ENCODE results near the gene CRELD2.

Gene CRELD2

DNA sequence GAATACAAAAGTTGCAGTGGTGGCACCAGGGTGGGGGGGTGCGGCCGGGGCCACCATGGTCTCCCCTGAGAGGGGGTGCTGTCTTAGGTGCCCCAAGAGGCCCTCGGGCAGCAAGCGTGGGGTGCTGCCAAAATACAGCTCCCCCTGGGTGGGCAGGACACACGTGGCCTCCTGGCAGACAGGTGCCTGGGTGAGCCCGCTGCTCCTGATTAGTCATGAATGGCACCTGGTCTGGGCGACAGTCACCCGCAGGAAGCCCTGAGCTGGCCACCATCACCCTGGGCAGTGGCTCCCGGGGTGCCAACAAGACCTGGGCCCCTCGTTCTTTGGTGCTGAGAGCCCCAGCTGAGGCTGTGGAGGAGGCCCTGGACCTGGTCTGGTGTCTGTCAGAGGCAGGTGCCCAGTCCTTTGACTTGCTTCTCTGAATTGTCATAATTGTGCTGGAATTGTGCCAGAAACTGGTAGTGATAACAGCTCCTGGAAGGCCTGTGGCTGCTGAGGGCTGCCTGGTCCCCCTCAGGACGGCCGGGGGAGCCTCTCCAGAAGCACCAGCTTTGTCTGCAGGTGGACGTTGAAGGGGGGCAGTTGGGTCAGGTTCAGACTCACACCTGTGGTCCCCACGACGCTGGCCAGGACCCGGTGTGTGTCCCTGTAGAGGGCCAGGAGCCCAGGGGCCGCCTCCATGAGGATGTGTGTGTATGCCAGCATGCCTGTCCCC, 15.0 kb upstream of the CRELD2 start:
- DNase-seq (ENCODE audit: extremely low read depth, insufficient read length) = no peak

DNA sequence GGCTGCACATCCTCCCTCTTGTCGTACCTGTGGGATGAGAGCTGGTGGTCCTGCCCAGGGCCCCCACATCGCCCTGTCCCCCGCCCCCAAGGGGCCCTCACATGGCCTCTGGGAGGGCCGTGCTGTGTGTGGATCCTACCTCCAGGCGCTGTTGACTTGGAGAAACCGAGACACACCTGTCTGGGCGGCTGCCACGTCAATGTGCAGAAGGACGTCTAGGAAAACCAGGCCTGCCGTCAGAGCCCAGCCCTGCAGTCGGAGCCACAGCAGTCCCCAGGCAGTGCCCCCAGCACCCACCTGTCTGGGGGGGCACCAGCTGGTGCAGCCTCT, 14.4 kb upstream of the CRELD2 start:
- no peak for DNase-seq (ENCODE audit: extremely low read depth, insufficient read length)
- TF ChIP-seq, protein P1, sequence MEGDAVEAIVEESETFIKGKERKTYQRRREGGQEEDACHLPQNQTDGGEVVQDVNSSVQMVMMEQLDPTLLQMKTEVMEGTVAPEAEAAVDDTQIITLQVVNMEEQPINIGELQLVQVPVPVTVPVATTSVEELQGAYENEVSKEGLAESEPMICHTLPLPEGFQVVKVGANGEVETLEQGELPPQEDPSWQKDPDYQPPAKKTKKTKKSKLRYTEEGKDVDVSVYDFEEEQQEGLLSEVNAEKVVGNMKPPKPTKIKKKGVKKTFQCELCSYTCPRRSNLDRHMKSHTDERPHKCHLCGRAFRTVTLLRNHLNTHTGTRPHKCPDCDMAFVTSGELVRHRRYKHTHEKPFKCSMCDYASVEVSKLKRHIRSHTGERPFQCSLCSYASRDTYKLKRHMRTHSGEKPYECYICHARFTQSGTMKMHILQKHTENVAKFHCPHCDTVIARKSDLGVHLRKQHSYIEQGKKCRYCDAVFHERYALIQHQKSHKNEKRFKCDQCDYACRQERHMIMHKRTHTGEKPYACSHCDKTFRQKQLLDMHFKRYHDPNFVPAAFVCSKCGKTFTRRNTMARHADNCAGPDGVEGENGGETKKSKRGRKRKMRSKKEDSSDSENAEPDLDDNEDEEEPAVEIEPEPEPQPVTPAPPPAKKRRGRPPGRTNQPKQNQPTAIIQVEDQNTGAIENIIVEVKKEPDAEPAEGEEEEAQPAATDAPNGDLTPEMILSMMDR (IDR thresholded peaks at IDR 0.05; ENCODE audit: insufficient read depth, low read length, poor library complexity, severe bottlenecking) = no peak
- H3K27me3 ChIP-seq (replicated peaks; ENCODE audit: control insufficient read depth, insufficient read depth, low read length) = no peaks in the 10 kb centered on the region
- H3K4me3 ChIP-seq (replicated peaks; ENCODE audit: low read depth, low read length) = no peak overlapping the region
- peaks cover 28% of the 10 kb centered on the region for H3K36me3 ChIP-seq (ENCODE audit: control insufficient read depth, insufficient read depth, low read length)

More for the DNA sequence above, 15.0 kb upstream of the CRELD2 start:
- peaks cover 26% of the 10 kb centered on the region for H3K36me3 ChIP-seq (ENCODE audit: control insufficient read depth, insufficient read depth, low read length)
- H3K27me3 ChIP-seq (replicated peaks; ENCODE audit: control insufficient read depth, insufficient read depth, low read length) = no peaks in the 10 kb centered on the region
- TF ChIP-seq, protein P1 (IDR thresholded peaks at IDR 0.05; ENCODE audit: insufficient read depth, low read length, poor library complexity, severe bottlenecking) = no peak
- no peak overlapping the region for H3K4me3 ChIP-seq (replicated peaks; ENCODE audit: low read depth, low read length)

DNA sequence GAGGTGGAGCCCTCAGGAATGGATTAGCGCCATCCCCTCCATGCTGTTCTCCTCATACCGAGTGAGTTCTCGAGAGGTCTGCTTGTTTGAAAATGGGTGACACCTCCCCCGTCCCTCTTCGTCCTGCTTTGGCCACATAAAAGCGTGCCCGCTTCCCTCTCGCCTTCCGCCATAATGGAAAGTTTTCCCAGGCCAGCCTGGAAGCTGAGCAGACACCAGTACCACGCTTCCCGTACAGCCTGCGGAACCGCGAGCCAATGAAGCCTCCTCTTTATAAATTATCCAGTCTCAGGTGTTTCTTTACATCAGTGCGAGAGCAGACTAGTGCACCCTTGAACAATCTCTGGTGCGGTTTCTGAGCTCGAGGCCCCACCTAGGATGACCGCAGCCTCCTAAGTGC, 13.0 kb upstream of the CRELD2 start:
- Histone ChIP-seq H3K4me3 (replicated peaks; ENCODE audit: low read depth, low read length) (no peak overlapping the region), H3K36me3 (ENCODE audit: control insufficient read depth, insufficient read depth, low read length) (peaks cover 31% of the 10 kb centered on the region), H3K27me3 (replicated peaks; ENCODE audit: control insufficient read depth, insufficient read depth, low read length) (no peaks in the 10 kb centered on the region)
- DNase-seq (ENCODE audit: extremely low read depth, insufficient read length) = no peak
- TF ChIP-seq, protein P1 (IDR thresholded peaks at IDR 0.05; ENCODE audit: insufficient read depth, low read length, poor library complexity, severe bottlenecking) = no peak

DNA sequence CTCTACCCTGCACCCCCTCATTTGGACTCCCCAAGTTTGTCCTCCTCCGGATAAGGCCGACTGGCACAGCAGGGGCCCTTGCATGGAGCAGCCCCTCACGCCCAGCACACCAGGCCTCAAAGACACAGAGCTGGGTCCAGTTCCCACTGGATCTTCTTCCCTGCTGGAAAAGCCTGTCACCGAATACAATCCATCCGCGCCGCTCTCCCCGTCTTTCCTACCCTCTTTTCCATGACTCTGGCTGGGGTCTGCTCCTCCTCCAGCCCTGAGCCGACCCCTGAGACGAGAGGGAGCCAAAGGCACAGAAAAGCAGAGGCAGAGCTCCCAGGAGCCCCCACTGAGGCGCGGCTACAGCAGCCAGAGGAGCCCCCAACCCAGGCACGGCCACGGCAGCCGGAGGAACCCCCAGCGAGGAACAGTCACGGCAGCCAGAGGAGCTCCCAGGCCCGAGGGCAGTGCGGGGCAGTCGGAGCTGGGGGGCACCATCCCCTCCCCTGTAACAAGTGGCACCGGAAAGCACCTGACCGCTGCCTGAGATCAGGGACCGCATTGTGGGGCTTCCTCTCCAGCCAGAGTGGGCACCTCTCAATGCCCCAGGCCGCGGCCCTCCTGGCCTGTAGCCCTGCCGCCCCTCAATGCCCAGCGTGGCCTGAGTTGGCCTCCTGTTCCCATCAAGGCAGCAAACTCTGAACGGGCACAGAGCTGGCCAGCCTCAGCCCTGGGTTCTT, 12.2 kb upstream of the CRELD2 start:
- Histone ChIP-seq H3K27me3 (replicated peaks; ENCODE audit: control insufficient read depth, insufficient read depth, low read length) (no peaks in the 10 kb centered on the region), H3K36me3 (ENCODE audit: control insufficient read depth, insufficient read depth, low read length) (peaks cover 32% of the 10 kb centered on the region), H3K4me3 (replicated peaks; ENCODE audit: low read depth, low read length) (no peak overlapping the region)
- no peak for DNase-seq (ENCODE audit: extremely low read depth, insufficient read length)
- TF ChIP-seq, protein P1 (IDR thresholded peaks at IDR 0.05; ENCODE audit: insufficient read depth, low read length, poor library complexity, severe bottlenecking) = no peak

DNA sequence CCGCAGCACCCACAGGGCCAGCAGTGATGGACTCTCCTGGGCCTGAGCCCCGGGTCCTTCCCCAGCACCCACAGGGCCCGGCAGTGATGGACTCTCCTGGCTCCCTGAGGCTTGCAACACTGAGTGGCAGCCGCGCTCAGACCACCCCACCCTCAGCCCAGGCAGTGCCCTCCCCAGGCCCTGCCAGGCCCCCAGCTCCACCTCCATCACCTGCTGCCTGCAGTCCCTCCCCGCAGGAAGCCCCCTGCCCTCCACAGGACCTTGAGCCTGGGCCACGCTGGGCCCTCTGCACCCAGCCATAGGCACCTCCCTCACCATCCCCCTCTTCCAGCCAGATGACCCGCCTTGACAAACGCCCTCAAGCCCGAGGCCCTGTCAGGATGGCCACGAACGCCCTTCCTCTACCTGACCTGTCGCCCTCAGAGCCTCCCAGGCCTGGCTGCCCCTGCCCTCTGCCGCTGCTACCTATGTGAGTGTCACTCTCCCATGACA, 11.6 kb upstream of the CRELD2 start:
- TF ChIP-seq, protein P1 (IDR thresholded peaks at IDR 0.05; ENCODE audit: insufficient read depth, low read length, poor library complexity, severe bottlenecking) = no peak
- Histone ChIP-seq H3K4me3 (replicated peaks; ENCODE audit: low read depth, low read length) (no peak overlapping the region), H3K36me3 (ENCODE audit: control insufficient read depth, insufficient read depth, low read length) (peaks cover 26% of the 10 kb centered on the region), H3K27me3 (replicated peaks; ENCODE audit: control insufficient read depth, insufficient read depth, low read length) (no peaks in the 10 kb centered on the region)
- DNase-seq (ENCODE audit: extremely low read depth, insufficient read length) = no peak

All from GM06990 (cell line).